ENCODE data around the gene PCDH19.

PCDH19 gene

GRCh38 chrX:100316987-100317386 is 93.1 kb downstream of the PCDH19 start:
- TF ChIP-seq Cebpa-rat (IDR thresholded peaks at IDR 0.05) = no peak
- H3K36me3 ChIP-seq = no peaks in the 10 kb centered on the region
- H3K9me3 ChIP-seq = no peaks in the 10 kb centered on the region
- H3K27me3 ChIP-seq = peaks cover 93% of the 10 kb centered on the region
- no peak overlapping the region for H3K9ac ChIP-seq
- H4K20me1 ChIP-seq = no peaks in the 10 kb centered on the region
- H3K4me1 ChIP-seq = no peaks in the 10 kb centered on the region
- H3K27ac ChIP-seq = no peak overlapping the region
- no peak overlapping the region for H3K4me2 ChIP-seq
- H3K4me3 ChIP-seq = no peak overlapping the region

- Histone ChIP-seq H3K27ac (no peak overlapping the region), H3K4me1 (no peaks in the 10 kb centered on the region), H4K20me1 (no peaks in the 10 kb centered on the region), H3K4me2 (no peak overlapping the region), H3K9ac (no peak overlapping the region), H3K9me3 (no peaks in the 10 kb centered on the region), H3K36me3 (no peaks in the 10 kb centered on the region), H3K4me3 (no peak overlapping the region), H3K27me3 (peaks cover 97% of the 10 kb centered on the region)
- no peak for TF ChIP-seq Cebpa-rat (IDR thresholded peaks at IDR 0.05)
Observed at GRCh38 chrX:100315566-100315965, 94.5 kb downstream of the PCDH19 start.

GRCh38 chrX:100299559-100299958 is 110.5 kb downstream of the PCDH19 start:
- Histone ChIP-seq H3K9me3 (no peaks in the 10 kb centered on the region), H3K27ac (no peak overlapping the region), H3K4me3 (no peak overlapping the region), H3K27me3 (peaks cover 98% of the 10 kb centered on the region), H3K9ac (no peak overlapping the region), H3K36me3 (no peaks in the 10 kb centered on the region), H3K4me1 (no peaks in the 10 kb centered on the region), H4K20me1 (no peaks in the 10 kb centered on the region), H3K4me2 (no peak overlapping the region)
- TF ChIP-seq Cebpa-rat (IDR thresholded peaks at IDR 0.05) = no peak

GRCh38 chrX:100297728-100298127 is 112.3 kb downstream of the PCDH19 start:
- no peaks in the 10 kb centered on the region for H3K36me3 ChIP-seq
- no peaks in the 10 kb centered on the region for H3K4me1 ChIP-seq
- no peak overlapping the region for H3K27ac ChIP-seq
- peaks cover 98% of the 10 kb centered on the region for H3K27me3 ChIP-seq
- no peak overlapping the region for H3K9ac ChIP-seq
- peak; percentile 72; the same call in 1 of the 2 replicates for TF ChIP-seq Cebpa-rat (IDR thresholded peaks at IDR 0.05)
- no peak overlapping the region for H3K4me2 ChIP-seq
- no peak overlapping the region for H3K4me3 ChIP-seq
- no peaks in the 10 kb centered on the region for H3K9me3 ChIP-seq
- no peaks in the 10 kb centered on the region for H4K20me1 ChIP-seq

GRCh38 chrX:100296183-100296753 is 113.8 kb downstream of the PCDH19 start:
- no peak for TF ChIP-seq Cebpa-rat (IDR thresholded peaks at IDR 0.05)
- Histone ChIP-seq H4K20me1 (no peaks in the 10 kb centered on the region), H3K27ac (no peak overlapping the region), H3K27me3 (peaks cover 98% of the 10 kb centered on the region), H3K9me3 (no peaks in the 10 kb centered on the region), H3K4me1 (no peaks in the 10 kb centered on the region), H3K4me3 (no peak overlapping the region), H3K9ac (no peak overlapping the region), H3K4me2 (no peak overlapping the region), H3K36me3 (no peaks in the 10 kb centered on the region)

GRCh38 chrX:100294965-100295364 is 115.1 kb downstream of the PCDH19 start:
- TF ChIP-seq Cebpa-rat (IDR thresholded peaks at IDR 0.05) = no peak
- H3K4me3 ChIP-seq = no peak overlapping the region
- H3K9me3 ChIP-seq = no peaks in the 10 kb centered on the region
- H3K27me3 ChIP-seq = peaks cover 98% of the 10 kb centered on the region
- H3K4me1 ChIP-seq = no peaks in the 10 kb centered on the region
- H3K4me2 ChIP-seq = no peak overlapping the region
- H3K9ac ChIP-seq = no peak overlapping the region
- no peaks in the 10 kb centered on the region for H3K36me3 ChIP-seq
- H3K27ac ChIP-seq = no peak overlapping the region
- H4K20me1 ChIP-seq = no peaks in the 10 kb centered on the region

GRCh38 chrX:100289066-100289558 is 121.0 kb downstream of the PCDH19 start:
- Histone ChIP-seq H3K4me3 (no peak overlapping the region), H4K20me1 (no peaks in the 10 kb centered on the region), H3K4me2 (peak overlapping the region; percentile 9), H3K27ac (no peak overlapping the region), H3K9me3 (no peaks in the 10 kb centered on the region), H3K4me1 (peaks cover 9% of the 10 kb centered on the region), H3K9ac (no peak overlapping the region), H3K27me3 (peaks cover 94% of the 10 kb centered on the region), H3K36me3 (no peaks in the 10 kb centered on the region)
- no peak for TF ChIP-seq Cebpa-rat (IDR thresholded peaks at IDR 0.05)

- H3K4me1 ChIP-seq = no peaks in the 10 kb centered on the region
- H3K4me2 ChIP-seq = no peak overlapping the region
- no peak for TF ChIP-seq Cebpa-rat (IDR thresholded peaks at IDR 0.05)
- peaks cover 6% of the 10 kb centered on the region; the same call in 1 of the 2 replicates for H3K9me3 ChIP-seq
- H3K27ac ChIP-seq = no peak overlapping the region
- no peak overlapping the region for H3K9ac ChIP-seq
- H4K20me1 ChIP-seq = no peaks in the 10 kb centered on the region
- no peaks in the 10 kb centered on the region for H3K36me3 ChIP-seq
- no peak overlapping the region for H3K4me3 ChIP-seq
- H3K27me3 ChIP-seq = peaks cover 35% of the 10 kb centered on the region
Observed at GRCh38 chrX:100277231-100277630, 132.8 kb downstream of the PCDH19 start.

GRCh38 chrX:100274916-100275315 is 135.2 kb downstream of the PCDH19 start:
- Histone ChIP-seq H4K20me1 (no peaks in the 10 kb centered on the region), H3K27me3 (peaks cover 35% of the 10 kb centered on the region), H3K27ac (no peak overlapping the region), H3K9me3 (peaks cover 7% of the 10 kb centered on the region; the same call in 1 of the 2 replicates), H3K36me3 (no peaks in the 10 kb centered on the region), H3K9ac (no peak overlapping the region), H3K4me3 (no peak overlapping the region), H3K4me1 (no peaks in the 10 kb centered on the region), H3K4me2 (no peak overlapping the region)
- TF ChIP-seq Cebpa-rat (IDR thresholded peaks at IDR 0.05) = no peak

GRCh38 chrX:100265179-100265578 is 144.9 kb downstream of the PCDH19 start:
- no peaks in the 10 kb centered on the region for H3K4me1 ChIP-seq
- no peaks in the 10 kb centered on the region for H3K36me3 ChIP-seq
- no peak overlapping the region for H3K9ac ChIP-seq
- no peaks in the 10 kb centered on the region for H4K20me1 ChIP-seq
- TF ChIP-seq Cebpa-rat (IDR thresholded peaks at IDR 0.05) = no peak
- no peak overlapping the region for H3K4me3 ChIP-seq
- no peak overlapping the region for H3K27ac ChIP-seq
- no peaks in the 10 kb centered on the region for H3K9me3 ChIP-seq
- no peak overlapping the region for H3K4me2 ChIP-seq
- peaks cover 67% of the 10 kb centered on the region for H3K27me3 ChIP-seq

- Histone ChIP-seq H3K27ac (no peak overlapping the region), H3K4me3 (no peak overlapping the region), H3K9me3 (no peaks in the 10 kb centered on the region), H3K27me3 (peaks cover 63% of the 10 kb centered on the region), H3K9ac (no peak overlapping the region), H3K36me3 (no peaks in the 10 kb centered on the region), H3K4me2 (no peak overlapping the region), H4K20me1 (no peaks in the 10 kb centered on the region), H3K4me1 (no peaks in the 10 kb centered on the region)
- no peak for TF ChIP-seq Cebpa-rat (IDR thresholded peaks at IDR 0.05)
Observed at GRCh38 chrX:100264200-100264599, 145.9 kb downstream of the PCDH19 start.
